Stimulated activated CD4-positive, alpha-beta T cell treated with anti-CD3 and anti-CD28 coated beads, TNF-alpha, amount 100 ng/mL, for 1 hour (primary cell): ENCODE measurements around the gene CNKSR2.
"Not testable (repeated sequence)": the region's sequence is repeated elsewhere in the genome, so short reads cannot be mapped to it uniquely, and the experiment has no call there.

Source experiments
- DNase-seq, 3 donors: peaks; one replicate each; pipeline ENCODE4 v3.0.0-alpha.2; 2020; ENCODE audit warnings: low read depth in 3 of 3, low spot score in 1 of 3

CNKSR2 gene

DNA sequence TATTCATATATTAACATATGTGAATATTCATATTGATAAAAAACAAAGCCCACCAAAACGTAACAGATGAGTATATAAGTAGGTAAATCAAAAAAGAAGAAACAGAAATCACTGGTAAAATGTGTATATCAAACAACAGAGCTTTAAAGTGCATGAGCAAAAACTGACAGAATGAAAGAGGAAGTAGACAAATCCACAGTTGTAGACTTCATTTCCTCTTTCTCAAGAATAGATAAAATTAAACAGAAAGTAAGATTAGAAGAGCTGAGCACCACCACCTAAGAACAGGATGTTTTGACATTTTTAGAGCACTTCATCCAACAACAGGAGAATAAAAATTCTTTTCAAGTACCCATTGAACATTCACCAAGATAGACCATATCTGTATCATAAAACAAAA is 64.6 kb downstream of the CNKSR2 start:
- DNase-seq = no peak

DNA sequence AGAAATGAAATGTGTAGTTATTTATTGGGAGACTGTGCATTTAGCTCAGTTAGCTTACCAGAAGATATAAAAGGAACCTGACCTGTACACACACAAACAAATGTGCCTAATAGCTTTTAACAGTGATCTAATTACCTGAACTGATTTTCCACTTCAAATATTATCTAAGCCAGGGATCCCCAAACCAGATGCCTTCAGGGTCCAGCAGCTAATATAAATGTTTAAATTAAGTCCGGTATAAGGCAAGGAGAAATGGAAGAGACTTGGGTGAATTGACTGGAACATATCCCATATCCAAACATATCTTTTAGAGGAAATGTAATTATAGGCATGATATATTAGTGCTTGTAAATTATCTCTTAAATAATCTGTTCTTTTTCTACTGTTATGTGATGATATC is 66.7 kb downstream of the CNKSR2 start:
- no peak for DNase-seq

DNA sequence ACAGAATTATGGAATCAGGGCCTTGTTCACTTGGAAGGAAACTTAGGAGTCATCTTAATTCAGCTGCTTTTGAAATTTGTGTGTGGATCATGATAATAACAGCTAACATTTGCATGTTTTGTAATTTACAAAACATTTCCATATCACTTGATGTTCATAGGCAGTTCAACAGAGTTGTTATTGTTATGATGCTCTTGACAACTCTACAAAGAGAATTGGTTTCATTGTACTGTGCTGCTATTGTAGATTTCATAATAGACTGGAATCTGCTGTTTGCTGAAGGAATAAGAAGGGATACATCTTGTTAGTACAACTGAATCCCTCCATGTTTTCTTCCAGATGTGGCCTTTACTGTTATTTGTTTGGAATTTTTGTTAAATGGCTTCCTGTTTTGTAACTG is 83.5 kb downstream of the CNKSR2 start:
- no peak for DNase-seq

DNA sequence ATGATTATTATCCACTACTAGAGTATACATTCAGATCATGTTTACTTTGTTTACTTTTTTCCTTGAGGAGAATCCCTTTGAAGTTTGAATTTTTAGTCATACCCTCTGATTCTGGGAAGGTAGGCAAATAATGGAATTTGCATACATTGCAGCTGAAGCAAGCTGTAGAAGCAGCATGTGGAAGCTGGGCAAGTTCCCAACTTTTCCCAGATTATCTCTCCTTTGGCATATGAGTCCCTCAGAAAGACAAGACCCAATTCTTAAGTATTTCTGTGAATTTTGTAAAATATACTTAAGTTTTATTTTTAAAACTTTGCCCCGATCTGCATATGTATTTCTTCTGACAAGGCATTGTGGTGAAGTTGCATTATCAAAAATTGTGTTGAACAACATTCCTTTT is 94.9 kb downstream of the CNKSR2 start:
- DNase-seq = no peak

DNA sequence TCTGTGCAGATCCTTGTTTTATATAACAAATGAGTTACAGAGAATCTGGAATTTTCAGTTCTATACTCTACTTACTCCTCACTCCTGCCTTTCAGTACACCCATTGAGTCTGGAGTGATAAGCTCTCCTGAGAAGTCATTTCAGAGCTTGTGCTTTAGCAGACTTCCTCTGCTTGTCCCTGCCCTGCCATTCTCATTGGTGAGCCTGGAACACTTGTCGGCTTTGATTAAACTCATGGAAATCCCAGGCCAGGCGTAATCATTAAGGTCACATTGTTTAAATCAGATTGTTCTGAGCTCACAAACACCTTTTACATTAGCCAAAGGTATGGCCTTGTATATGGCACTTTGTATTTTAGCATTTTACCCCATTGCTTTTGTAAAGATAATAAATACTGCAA is 102.7 kb downstream of the CNKSR2 start:
- no peak for DNase-seq

- DNase-seq = no peak
Observed at GRCh38 chrX:21479695-21480270, 105.6 kb downstream of the CNKSR2 start.

- DNase-seq = no peak
Observed at GRCh38 chrX:21481761-21482160, 107.5 kb downstream of the CNKSR2 start.

DNA sequence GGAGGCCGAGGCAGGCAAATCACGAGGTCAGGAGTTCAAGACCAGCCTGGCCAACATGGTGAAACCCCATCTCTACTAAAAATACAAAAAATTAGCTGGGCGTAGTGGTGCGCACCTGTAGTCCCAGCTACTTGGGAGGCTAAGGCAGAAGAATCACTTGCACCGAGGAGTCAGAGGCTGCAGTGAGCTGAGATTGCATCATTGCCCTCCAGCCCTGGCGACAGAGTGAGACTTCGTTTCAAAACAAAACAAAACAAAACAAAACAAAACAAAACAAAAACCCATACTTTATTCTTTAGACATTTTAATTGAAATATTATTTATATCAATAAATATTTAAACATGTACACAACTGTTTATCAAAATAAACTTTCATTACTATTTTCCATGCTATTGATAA is 109.8 kb downstream of the CNKSR2 start:
- not testable (repeated sequence) for DNase-seq

- no peak for DNase-seq
Observed at GRCh38 chrX:21487832-21488231, 113.6 kb downstream of the CNKSR2 start.

- no peak for DNase-seq
Observed at GRCh38 chrX:21490341-21490740, 116.1 kb downstream of the CNKSR2 start.

GRCh38 chrX:21493226-21493830 is 119.1 kb downstream of the CNKSR2 start:
- DNase-seq = no peak

DNA sequence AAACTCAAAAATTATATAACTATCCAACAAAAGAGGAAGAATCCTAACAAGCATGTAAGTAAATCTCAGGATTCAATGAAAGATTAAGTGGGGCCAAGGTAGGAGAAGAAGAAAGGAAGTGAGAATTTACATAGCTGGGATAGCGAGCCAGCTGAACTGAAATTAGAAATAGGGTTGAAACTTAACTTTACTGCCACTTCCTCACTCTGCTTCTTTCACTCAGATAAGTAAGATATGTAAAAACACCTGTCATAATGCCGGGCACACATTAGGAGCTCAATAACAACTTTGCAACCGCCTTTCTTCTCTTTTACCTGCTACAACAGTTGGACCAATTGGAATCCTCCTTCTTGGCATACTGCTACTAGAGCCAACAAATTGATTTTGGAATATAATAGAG is 129.4 kb downstream of the CNKSR2 start:
- no peak for DNase-seq

DNA sequence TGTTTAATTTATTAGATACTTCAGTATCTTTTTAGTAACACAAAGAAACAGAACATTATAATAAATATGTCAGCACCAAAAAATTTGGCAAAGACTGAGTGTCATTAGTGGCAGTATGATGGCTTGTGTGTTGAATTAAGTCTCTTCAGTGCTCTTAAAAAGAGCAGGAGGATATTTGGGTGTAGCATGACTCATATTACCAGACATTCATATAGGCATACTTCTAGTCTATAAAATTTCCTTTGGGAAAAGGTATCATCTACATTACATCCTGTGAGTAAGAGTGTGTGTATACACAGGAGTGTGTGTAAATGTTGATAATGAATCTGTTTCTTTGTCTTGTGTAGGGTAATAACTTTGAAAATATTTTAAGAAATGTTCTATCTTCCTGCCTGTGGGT is 135.7 kb downstream of the CNKSR2 start:
- no peak for DNase-seq

GRCh38 chrX:21524008-21524407 is 149.8 kb downstream of the CNKSR2 start:
- no peak for DNase-seq

DNA sequence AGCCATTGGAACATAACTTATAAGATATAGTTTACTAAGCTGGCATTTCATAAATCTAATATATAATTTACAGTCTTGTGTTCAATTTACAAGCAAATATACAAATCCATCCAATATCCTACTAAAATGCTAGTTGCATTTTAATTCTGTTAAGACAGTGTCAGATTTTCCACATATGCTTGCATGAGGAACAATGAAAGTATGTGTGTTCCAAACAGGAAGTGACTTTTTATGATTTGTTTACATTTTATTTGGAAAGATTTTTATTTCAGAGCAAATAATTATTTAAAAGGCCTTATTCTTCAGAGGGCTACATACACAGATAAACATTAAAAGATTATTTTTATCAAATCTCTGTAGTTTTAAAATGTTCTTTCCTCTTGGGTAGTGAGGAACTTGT is 153.9 kb downstream of the CNKSR2 start:
- no peak for DNase-seq

DNA sequence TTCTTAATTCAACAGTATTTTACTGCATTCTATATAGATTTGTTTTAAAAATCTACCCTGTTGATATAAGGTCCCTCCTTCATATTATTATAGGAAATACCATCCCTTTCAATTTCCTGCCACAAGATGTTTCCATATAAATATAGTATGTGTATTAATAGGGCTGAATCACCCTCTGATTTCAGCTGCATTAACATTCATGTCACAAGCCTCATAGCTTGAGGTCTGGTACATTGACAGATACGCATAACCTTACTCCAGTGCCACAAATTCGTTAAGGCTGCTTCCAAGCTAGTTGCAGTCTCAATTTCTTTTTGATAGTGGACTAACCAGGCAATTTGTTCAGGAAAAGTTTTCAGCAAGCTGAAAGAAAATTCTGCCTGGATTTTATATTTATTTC is 155.6 kb downstream of the CNKSR2 start:
- DNase-seq = no peak

DNA sequence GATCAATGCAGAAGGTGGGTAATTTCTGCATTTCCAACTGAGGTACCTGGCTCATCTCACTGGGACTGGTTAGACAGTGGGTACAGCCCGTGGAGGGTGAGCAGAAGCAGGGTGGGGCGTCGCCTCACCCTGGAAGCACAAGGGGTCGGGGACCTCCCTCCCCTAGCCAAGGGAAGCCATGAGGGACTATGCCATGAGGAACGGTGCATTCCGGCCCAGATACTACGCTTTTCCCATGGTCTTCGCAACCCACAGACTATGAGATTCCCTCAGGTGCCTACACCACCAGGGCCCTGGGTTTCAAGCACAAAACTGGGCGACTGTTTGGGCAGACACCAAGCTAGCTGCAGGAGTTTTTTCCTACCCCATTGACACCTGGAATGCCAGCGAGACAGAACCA is 170.4 kb downstream of the CNKSR2 start:
- not testable (repeated sequence) for DNase-seq

DNA sequence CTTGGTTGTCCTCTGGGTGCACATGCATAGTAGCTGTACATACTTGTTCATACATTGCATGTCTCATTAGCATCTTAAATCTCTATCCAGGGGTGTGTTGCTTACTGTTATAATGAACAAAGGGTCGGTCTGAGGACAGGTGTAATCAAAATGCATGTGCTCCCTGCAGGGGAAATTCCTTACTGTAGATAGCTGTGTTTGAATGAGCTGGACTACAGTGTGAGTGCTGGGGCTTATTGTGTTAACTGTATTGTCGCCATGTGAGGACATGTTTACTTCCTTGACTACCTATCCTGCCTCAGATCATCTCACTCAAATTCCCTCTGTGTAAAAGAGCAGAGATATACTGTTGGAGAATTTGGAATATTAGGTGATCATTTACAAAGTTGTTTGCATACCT is 185.2 kb downstream of the CNKSR2 start:
- no peak for DNase-seq

DNA sequence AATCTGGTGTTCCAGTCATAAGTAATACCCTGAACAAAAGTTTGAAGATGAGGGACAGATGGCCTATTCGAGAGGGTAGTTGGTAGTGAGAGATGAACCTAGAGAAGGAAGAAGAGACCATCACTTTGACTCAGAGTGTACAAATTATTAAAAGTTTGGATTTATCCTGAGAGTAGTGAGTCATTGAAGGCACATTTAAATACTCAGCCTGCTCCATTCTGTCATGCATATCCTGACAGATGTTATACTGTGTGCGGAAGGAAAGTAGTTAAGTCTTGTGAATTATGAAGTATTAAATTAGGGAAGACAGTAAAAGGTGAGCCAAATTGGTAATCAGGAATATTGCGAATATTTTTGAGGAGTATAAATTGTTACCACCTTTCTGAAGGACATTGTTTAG is 190.8 kb downstream of the CNKSR2 start:
- no peak for DNase-seq

DNA sequence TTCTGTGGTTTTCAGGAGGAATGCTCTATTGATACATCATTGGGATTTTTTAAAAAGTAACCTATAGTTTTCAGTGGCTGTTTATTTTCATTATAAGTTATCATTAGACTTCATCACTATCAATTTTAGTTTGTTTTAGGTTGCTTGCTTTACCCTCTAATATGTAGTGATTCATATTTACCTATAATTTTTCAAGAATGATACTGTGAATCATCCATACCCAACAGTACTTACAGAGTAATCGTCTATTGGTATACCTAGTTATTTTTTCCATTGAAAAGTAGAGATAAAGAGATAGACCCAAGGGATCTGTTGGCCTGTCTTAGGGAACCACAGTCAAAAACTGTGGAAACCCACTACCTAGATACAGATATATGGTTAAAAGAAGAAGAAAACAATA is 200.6 kb downstream of the CNKSR2 start:
- DNase-seq = no peak

DNA sequence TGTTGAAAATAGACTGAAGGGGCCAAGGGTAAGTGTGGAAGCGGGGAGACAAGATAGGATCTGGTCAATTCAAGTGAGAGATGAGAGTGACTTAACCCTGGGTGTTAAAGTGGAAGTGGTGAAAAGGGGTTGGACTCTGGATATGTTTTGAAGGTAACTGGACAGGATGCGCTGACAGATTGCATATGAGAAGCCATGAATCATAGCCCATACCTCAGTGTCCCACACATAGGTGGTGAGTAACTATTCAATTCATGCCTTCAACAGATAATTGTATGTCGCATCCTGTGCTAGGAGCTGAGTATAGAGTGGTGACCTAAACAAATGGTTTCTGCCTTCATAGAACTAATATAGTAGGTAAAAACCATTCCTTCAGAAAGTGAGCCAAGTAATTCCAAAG is 207.3 kb downstream of the CNKSR2 start:
- DNase-seq = no peak

DNA sequence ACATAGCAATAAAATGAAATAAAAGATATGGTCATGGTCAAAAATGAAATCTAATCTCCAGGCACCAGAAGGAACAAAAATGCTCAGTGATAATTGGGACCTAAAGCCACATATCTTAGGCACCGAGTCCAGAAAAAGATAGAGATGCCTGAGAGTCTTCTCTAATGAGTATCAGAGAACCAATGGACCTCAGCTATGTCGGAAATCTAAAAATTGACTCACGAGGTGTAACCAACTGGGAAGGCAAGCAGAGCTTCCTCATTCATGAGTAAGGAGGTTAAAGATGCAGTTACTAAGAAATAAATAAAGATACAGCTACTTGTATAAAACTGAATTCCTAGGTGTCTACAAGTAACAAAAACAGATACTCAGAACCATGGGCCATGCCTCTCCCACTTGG is 211.8 kb downstream of the CNKSR2 start:
- no peak for DNase-seq

DNA sequence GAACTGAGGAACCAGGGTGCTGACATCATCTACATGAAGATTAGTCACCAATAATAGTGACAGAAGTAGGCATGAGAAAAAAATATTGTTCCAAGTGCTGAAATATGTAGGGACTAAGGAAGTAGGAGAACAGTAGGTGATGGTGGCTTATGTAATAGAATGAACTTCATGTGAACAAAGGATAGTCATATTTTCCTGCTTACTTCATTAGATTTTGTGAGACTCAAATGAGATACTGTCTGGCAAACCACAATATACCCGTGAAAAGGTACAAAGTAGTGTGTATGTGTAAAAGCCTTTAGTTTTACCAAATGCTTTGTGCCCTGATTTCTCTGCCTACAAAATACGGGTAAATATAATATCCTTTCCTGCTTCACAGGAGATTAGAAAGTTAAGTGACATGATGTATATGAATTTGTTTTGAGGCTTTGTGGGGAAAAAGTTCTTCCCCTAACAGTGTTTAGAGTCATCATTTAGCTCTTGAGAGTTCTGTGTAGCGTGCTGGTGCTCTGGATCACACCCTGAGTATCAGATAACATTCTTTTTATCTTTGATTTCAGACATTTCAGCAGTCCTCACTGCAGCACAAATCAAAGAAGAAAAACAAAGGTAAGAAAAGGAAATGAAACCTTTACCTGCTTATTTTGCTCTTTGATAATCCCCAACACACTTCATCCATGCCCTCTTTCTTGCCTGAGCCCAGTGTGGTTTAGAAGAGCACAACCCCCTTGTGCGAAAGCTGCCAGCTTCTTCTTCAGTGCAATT is 216.0 kb downstream of the CNKSR2 start:
- no peak for DNase-seq
